HG03064 (cell line): ENCODE results near the gene ITGA6.

Source experiments
- ATAC-seq: cut with Tn5 transposase; IDR thresholded peaks from one replicate; pipeline ENCODE4 v1.9.1; 2021; ENCODE audit warnings: low read depth; ENCODE audit not compliant: unreplicated experiment

Gene ITGA6

DNA sequence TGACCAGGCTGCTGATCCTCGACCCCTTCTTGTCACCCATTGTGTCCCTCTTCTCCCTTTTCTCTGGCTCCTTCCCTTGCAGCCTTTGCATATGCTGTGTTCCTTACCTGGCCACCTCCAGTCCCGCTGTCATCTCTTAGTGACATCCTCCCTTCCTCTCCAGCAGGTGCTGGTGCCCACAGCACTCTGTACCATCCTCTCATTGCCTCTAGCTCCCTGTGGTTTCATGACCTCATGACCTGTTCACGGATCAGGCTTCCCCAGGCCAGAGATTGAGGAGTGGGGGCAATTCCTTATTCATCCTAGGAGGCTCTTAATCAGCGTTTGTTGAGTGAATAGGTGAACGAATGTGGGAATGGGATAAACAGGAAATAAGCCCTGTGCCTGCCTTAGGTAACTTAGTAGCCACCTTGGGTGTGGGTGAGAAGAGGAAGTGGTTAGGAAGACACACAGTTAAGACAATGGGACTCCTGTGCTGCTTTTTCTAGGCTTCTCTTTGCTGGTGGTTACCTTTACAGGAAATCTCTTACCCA is 35.5 kb downstream of the ITGA6 start:
- ATAC-seq: no peak

DNA sequence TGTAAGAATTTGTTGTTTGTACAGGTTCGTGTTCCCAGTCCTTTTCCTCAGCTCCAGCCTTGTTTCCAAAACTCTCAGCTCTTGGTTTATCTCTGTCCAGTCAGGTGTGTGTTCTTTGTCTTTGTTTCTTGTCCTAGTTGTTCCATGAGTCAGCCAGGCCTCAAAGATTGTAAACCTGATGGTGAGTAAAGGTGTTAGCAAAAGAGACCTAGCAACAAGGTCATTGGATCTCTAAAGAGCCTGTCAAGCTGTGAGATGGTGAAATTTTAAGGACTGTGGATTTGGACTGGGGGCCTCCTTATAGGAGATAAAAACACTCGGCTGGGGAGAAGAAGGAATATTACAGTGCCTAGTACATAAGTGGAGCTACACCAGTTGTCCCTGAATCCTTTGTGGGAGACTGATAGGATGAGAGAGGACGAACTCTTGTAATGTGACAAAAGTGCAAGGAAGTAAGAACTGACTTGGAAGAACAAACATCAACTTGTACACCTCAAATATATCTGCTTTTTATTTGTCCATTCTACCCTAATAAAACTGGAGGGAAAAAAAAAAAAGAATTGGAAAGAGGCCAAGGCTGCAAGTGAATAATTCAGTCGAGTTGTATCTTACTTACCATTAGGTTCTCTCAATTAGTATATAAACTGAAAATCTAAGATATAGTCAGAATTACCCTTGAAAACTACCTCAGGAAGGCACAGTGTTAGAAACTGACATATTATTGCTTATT is 37.2 kb downstream of the ITGA6 start:
- no peak for ATAC-seq

DNA sequence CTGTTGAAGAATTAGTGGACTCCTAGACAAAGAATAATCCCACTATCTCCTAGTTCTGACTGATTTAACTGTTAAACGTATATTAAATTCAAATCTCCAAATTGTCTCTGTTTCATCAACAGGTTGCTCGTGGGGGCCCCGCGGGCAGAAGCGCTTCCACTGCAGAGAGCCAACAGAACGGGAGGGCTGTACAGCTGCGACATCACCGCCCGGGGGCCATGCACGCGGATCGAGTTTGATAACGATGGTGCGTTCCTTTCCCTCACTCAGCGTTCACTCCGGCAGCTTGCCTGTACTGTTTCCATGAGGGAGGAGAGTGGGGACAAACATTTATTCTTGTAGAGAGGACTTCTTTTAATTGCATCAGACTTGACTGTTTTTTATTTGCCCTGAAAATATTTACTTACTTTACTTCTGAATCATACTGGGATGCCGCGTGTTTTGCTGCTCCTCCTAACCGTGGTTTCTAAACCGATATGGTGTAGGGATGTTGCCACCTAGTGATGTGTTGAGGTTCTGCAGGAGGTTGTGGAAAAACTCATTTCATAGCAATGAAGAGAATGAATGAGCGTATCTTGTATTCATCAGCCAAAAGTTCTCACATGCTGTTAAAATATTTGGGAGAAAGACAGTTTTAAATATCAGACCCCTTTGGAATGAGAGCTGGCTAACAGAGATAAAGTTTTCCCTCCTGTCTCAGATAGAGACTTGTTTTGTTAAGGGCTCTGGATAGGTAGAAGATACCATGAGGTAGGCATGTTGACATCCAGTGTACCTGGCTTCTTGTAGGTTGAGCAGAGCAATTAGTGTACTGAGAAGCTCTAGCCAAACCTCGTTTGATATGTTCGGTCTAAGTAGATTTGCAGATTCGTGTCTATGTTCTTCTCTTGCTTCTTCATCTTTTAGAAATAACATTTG is 38.3 kb downstream of the ITGA6 start:
- ATAC-seq: no peak

DNA sequence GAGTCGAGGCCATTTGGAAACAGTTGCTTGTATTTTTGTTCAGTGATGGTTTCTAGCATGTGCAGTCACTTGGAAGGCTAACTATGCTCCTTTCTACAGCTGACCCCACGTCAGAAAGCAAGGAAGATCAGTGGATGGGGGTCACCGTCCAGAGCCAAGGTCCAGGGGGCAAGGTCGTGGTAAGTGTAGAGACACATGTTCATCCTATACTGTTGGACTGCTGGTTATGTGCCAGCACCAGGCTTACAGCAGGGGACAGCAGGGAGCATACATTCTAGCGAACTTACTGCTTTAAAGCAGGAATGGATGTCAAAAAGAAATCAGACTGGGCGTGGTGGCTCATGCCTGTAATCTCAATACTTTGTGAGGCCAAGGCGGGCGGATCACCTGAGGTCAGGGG is 40.0 kb downstream of the ITGA6 start:
- ATAC-seq: no peak

DNA sequence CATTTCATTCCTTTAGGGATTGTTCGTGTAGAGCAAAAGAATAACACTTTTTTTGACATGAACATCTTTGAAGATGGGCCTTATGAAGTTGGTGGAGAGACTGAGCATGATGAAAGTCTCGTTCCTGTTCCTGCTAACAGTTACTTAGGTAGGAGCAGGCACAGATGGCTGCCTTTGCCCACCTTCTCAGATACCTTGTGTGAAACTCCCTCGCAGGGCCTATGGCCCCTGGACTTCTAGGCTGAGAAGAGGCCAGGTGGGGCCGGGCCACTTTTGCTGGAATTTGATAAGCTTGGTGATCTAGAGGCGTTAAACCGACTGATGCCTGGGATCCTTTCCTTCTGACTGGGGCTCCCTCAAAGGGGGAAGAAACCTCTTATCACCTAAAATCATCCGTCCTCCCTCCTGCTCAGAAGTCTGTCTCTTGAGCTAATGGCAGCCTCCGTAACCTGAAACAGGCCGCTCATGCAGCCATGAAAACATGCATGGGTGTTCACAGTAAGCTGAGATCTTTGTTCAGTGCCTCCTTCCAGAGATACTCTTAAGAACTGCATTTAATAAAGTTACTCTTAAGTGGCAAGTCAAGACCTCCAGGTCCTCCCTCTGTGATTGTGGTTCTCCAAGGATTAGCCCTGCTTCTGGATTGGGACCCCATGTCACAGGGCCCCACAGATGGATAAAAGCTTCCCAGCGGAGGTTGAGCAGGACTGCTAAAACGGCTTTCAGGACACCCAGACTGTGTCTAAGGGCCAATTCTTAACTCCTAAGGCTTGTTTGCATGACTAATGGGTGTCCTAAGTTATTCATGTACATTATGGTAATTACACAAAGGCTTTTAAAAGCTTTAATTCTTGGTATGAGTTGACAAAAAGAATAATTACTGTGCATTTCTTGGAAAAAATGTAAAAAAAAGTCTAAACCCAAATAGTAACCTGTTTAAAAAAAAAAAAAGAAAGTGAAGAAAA is 43.9 kb downstream of the ITGA6 start:
- no peak for ATAC-seq

DNA sequence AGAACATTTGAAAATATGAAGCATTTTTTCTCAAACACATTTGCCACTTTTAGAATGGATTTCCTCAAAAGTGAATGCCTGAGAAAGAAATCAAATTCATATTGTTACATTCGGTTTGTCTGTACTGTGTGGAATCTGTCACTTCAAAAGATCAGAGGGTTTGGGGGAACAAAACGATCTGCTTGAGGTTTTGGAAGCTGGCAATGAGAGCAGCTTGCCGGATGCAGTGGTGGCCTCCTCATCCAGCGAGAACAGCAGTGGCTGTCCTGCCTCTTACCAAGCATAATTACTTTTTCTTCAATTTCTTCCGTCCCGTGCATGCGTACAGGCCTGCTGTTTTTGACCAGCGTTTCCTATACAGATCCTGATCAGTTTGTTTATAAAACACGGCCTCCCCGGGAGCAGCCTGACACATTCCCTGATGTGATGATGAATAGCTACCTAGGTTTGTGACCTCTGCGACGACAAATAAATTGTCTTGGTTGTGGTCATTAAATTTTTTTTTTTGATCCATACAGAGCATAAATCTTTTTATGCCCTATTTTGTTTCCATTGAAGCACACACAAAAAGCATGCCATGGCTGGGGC is 45.2 kb downstream of the ITGA6 start:
- no peak for ATAC-seq

DNA sequence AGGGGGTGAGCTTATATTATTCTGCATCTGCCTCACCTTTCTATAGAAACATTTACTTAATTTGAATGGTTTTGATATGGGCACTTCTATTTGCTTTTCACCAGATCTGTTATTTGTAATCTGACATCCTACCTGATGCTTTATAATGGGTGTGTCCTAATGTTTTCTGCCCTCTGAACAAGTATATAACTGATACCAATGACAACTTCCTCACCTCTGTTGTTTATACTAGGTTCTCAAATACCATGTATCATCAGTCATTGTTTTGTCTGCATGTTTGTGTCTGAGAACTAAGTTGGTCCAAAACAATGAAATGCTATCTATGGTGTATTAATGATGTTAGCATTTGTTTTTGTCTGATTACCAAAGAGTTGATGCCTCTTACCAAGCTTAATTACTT is 45.8 kb downstream of the ITGA6 start:
- no peak for ATAC-seq

DNA sequence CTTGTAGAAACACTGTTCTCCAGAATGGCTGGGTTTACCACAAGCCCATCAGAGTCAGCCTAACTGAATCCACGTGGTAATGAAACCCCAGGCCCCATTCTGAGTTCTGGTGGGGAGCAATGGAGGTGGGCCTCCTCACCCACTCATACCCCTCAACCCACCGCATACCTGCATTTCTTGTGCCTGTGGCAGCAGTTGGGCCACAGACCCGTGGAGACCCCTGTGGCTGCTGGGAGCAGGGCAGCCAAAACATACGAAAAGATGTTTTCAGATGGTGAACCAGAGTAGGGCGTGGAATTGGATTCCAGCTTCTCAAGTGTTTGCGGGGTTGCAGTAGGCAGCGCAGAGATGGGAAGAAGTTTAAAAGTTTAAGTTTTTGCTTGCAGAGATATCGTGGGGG is 51.0 kb downstream of the ITGA6 start:
- ATAC-seq: no peak

DNA sequence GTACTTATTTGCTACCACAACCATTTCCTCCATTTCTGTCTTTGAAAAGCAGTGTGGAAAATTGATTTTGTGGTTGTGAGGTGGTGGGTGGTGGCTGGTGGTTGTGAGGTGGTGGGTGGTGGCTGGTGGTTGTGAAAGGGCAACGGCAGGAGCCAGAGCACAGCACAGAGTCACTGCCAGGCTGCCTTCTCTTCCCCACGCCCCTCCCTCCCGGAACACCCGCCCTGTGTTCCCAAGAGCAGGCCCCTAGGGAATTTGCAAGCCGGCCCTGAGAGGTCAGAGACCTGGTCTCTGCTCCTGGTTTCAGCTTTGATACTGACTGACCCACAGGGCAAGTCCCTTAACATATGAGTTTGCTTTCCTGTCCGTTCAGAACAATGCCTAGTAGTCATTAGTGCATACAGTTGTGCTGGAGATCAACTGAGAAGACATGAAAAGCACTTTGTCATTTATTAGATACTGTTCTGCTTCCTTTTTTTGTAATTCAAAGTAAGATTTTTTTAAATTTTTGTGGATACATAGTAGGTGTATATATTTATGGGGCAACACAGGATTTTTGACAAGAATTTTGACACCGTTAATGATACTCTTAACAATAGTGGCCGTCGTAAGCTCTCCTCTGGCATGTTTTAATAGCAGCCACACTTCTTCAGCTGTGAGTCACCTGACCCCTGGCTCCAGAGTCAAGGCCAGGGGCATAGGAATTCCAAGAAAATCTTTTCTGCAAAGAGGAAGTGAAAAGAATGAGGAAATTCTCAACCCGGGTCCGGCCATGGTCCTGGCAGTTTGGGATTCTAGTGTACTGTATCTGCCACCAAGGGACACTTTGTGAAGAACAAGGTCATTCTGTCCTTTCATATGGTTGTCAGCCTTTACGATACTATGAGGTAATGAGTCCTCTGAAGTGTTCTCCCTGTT is 53.2 kb downstream of the ITGA6 start:
- ATAC-seq: no peak

DNA sequence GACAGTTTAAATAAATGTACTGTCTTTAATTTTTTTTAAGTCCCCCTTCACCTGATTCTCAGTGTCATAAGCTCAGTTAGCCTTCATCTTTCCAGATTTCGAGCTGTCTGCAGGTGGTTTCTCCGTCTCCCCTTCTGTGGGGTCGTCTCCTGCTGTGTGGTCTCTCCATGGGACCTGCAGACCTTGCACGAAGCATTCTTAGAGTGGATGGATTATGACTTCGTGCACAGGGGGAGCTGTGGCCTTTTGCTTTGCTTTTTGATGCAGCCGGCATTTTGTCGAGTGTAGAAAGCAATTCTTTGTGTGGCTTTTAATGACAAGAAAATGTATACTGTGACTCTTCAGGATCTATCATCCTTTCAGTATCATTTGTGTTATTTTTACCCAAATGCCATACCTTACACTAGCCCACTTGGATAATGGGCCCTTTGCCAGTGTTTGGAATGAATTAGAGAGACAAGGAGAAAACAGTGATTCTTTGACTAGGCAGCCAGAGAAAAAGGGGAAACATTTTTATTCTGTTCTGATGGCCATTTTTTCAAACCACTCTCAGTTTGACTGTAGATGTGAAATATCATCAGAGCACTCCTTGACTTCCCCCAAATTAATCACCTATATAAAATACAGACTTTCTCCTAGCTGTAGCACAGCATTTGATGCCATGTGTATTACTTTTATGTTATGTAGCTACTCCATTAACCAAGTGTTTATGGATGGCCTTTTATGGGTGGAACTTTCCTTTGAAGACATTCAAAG is 54.3 kb downstream of the ITGA6 start:
- ATAC-seq: no peak

DNA sequence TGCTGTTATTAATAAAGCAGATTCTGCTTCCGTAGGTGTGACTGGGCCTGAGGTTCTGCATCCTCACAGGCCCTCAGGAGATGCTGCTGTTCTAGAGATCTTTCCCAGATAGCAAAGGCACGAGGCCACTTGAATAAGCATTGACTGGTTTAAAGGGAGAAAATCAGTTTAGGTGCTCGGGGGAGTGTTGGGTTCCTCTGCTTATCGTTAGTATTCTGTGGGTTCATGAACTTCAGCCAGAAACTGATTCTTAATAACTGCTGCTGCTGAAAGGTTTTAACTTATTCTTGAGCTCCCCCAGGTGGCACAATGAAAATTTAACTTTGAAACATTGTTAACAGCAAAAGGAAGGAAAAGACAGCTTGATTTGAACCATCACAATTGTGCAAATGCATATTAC is 56.9 kb downstream of the ITGA6 start:
- ATAC-seq: no peak

DNA sequence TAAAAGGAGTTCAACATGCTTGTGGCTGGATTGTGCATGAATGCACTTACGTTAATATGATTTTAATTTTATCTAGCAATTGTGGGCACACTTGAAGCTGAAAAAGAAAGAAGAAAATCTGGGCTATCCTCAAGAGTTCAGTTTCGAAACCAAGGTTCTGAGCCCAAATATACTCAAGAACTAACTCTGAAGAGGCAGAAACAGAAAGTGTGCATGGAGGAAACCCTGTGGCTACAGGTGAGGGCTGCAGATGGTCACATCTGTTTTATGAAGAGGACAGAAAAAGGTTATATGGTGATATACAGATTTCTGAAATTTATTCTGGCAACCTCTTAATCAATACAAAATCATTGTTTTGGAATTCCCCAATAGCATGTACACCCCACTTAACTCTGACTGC is 57.3 kb downstream of the ITGA6 start:
- no peak for ATAC-seq

DNA sequence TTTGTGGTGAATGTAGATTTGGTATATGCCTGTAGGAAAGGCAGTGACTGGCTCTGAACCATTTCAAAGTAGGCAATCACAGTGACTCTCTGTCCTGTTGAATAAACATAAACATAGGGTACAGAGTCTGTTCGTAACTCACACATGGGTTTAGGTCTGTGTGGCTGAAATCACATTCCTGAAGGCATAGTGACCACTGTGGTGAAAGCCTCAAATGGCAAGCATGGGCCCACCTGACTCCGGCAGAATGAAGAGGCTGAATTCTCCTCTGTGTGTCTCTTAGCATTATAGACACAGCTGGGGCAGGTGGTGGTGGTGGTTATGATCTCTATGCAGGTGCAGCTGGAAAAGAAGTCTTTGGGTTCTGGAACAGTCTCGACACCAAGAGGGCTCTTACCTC is 61.2 kb downstream of the ITGA6 start:
- ATAC-seq: no peak

DNA sequence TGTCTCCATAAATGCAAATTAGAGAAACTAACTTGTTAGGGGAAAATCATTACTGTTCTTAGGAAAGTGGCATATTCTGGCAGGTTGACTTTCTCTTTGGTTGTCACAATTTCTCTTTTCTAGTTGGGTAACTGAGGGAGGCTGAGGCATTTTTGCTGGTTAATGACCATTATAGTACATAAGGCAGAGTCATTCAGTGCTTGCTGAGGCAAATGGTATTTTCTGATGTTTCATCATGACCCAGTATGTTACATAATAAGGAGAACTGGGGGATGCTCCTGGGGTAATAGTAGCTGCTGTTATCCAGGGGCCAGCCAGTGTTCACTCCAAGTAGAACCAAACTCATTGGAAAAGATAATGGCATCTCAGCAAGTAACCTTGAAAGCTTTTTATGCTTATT is 62.3 kb downstream of the ITGA6 start:
- no peak for ATAC-seq

DNA sequence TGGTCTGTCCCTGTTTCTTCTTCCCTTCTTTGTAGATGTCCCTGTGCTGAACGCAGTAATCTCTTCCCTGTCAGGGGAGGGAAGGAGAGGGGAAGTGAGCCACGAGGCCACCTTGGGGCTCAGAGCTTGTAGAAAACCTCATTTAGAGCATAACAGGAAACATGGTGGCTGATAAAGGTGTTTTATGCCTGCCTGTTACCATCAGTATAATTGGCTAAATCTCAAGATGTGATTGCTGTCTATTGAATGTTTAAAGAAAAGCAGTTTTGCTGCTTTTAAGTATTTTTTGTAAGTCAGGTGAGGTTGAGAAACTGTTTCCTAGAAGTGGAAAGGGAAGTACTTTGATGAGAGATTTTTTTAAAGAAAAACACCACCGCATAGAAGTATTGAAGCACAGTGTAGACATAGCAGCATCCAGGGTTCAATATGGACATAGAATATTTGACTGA is 68.8 kb downstream of the ITGA6 start:
- no peak for ATAC-seq

DNA sequence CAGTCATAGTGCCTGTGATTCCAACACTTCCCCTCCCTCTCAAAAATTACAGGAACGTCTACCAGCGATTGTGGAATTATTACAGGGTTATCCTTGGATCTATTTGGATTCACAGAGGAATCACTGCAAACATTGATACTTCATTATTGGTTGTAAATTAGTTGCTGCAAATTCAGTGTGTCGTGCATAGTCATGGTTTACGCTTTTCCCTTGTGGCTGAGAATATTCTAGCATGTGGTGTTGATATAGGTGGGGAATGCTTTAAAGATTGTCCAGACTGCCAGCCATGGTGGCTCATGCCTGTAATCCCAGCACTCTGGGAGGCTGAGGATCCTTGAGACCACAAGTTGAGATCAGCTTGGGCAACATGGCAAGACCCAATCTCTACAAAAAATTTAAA is 79.8 kb downstream of the ITGA6 start:
- no peak for ATAC-seq

DNA sequence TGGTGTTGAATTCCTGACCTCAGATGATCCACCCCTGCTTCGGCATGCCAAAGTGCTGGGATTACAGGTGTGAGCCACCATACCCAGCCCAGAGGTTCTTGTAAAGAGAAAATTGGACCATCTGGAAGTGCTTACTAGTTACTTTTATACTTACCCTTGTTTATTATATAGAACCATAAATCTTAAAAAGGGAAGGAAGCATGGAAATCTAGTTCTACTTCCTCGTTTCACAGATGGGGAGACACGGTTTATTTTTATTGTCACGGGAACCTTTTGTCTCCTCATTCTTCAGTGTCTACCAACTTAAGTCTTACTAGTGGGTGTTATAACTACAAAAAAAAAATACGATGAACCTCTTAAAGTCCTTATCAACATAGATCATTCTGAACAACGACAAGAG is 82.7 kb downstream of the ITGA6 start:
- no peak for ATAC-seq

DNA sequence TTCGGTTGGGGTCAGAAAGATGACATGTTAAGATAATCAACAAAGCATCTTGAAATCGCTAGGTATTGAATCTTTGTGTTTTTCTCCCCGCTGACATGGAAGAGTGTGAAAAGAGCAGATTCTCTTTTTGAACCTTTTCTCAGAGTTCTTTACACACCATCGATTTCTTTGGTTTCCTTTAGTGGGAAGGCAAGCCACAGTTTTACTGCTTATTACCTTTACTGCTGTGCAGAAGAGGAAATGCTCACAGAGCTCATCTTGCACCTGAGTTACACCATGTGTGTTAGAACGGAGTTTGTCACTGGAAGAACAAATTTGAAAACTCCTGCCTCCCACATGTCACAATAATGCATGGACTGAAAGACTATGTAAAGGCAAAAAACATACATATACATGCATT is 83.2 kb downstream of the ITGA6 start:
- ATAC-seq: no peak
